ENCODE results near the gene MYH7.

Gene MYH7

GRCh38 chr14:23385642-23386265 is 49.7 kb downstream of the MYH7 start:
- DNase-seq = no peak

GRCh38 chr14:23385244-23385641 is 50.2 kb downstream of the MYH7 start:
- DNase-seq = no peak

DNA sequence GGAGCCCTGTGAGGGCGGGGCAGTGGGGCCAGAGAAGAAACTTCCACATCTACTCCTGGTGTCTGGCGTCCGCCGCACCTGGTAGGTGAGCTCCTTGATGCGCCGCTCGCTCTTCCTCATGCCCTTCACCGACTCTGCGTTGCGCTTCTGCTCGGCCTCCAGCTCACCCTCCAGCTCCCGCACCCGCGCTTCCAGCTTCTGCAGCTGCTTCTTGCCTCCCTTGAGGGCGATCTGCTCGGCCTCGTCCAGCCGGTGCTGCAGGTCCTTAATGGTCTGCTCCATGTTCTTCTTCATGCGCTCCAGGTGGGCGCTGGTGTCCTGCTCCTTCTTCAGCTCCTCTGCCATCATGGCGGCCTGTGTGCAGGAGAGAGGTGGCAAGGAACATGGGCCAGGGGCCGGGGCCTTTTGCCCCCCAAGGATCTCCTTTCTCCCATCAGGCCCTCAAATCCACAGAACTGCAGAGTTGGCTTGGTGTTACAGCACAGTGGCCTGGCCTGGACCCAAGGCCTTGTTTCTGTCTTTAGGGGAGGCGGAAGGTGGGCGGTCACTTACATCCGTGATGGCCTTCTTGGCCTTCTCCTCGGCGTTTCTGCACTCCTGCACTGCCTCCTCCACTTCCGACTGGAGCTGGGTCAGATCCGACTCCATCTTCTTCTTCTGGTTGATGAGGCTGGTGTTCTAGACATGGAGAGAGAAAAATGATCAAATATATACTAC is 50.9 kb downstream of the MYH7 start:
- DNase-seq = no peak

DNA sequence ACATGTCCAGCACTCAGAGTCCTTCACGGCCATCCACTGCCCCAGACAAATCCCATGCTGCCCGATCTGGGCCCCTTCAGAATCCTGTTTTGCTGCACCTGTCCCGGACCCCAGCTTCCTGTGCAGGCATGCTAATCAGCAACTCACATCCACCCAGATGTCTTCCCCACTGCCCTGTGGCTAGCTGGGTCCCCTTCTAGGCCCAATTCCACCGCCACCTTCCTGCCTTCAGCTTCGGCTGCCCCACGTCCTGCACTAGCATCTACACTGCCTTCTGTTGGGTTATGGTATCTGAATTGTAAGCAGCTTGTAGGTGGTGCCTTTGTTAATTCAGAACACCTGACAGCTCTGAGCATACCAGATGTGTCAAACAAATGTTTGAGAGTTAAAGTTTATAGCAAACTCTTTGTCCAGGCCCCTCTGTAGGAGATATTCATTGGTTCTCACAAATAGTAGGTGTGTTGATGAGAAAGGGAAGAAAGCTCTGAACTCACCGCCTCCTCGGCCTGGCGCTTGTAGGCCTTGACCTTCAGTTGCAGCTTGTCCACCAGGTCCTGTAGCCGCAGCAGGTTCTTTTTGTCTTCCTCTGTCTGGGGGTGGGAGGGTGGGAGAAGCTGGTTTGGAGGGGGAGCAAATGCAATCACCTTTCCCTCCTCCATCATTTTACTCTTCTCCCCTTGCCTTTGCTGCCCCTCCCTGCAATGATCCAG is 52.6 kb downstream of the MYH7 start:
- DNase-seq = no peak

DNA sequence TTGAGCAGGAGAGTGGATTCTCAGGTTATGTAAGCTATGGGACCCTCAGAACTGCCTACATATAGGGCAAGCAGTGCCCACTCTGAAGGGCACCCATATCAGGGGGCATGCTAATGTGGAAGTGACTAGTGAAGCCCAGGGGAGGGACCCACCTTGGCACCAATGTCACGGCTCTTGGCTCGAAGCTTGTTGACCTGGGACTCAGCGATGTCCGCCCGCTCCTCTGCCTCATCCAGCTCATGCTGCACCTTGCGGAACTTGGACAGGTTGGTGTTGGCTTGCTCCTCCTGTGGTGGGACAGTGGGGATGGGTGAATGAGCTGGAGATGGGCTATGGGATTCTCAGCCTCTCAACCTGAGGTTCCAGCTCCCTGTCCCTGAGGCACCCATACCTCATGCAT is 53.2 kb downstream of the MYH7 start:
- DNase-seq = no peak

DNA sequence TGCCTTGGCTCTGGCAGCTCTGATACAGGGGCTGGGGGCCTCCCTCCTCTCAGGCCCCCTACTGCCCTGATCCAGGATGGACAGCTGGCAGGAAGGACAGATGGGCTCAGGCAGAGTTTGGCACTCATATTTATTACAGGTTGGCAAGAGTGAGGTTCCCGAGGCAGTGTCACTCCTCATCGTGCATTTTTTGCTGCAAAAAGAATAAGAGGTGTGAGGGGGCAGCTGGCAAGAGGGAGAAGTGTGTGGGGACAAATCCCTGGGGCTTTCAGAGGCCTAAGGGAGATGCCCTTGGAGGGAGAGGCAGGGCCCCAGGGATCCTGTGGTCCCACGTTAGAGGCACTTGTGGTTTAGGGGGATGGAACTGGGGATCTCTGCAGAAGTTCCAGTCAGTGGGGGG is 53.6 kb downstream of the MYH7 start:
- DNase-seq = peak; percentile 57

- no peak for DNase-seq
Observed at GRCh38 chr14:23380976-23381375, 54.5 kb downstream of the MYH7 start.

GRCh38 chr14:23380197-23380914 is 55.1 kb downstream of the MYH7 start:
- DNase-seq = no peak

GRCh38 chr14:23379366-23380196 is 55.9 kb downstream of the MYH7 start:
- DNase-seq = peak; percentile 44

DNA sequence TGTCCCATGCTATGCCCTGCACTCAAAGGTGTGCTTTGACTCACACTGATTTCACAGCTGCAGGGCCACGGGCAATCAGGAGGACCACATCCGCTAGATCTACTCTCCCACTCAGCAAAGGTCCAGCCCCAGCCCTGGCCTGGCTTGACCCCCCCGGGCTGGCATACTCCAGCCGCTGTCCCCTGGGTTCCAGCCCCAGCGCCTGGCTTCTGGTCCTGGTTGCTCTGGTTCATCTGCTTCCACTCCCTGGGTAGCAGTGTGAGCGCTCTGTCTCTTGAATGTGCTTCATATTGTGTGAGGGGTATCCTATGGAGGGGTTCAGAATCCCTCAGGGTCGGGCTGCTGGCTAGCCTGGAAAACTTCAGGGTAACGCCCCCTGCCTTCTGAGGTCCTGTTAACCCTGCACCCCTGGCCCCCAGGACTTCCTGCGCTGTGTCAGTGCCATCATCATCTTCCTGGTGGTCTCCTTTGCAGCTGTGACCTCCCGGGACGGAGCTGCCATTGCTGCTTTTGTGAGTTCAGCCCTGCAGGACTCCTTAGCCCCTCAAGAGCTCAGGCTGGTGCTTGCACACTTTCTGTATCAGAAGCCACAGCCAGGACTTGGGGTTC is 56.7 kb downstream of the MYH7 start:
- DNase-seq = no peak

DNA sequence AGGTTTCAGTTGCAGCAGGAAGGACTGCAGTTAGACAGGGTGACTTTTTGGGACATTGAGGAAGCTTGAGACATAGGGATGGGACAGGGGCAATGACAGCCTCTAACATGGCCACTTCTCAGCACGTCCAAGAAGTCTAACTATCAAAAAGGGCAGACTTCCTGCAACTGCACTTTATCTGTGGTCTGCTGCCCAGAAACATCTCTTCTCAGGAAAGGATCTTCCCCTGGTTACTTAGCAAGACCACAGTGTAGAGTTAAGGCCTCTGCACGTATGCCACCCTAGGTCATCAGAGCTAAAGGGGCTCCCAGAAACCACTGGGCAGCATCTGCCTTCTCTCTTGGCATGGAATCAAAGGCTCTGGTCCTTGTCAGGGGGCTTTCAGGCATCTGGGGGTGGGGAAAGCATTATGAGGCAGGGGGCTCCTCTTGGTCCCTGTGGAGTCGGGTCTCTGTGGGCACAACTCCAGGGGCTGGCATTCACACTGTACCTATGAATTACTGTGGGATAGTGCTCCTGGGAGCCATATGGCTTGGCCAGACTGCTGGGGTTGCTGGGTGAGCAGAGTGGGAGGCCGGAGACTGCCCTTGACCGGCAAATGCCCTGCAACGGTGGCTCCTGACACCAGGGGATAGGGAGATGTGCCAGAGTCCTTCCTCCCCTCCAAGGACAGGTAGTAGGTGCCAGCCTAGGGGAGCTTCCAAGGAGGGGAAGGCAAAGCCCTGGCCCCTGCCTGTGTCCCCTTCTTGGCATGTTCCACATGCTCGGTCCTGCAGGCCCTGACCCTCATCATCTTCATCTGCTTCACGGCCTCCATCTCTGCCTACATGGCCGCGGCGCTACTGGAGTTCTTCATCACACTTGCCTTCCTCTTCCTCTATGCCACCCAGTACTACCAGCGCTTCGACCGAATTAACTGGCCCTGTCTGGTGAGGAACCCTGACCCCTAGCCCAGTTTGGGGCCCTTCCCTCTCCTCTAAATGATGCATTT is 57.6 kb downstream of the MYH7 start:
- DNase-seq = no peak

- DNase-seq = no peak
Observed at GRCh38 chr14:23377198-23377550, 58.3 kb downstream of the MYH7 start.

DNA sequence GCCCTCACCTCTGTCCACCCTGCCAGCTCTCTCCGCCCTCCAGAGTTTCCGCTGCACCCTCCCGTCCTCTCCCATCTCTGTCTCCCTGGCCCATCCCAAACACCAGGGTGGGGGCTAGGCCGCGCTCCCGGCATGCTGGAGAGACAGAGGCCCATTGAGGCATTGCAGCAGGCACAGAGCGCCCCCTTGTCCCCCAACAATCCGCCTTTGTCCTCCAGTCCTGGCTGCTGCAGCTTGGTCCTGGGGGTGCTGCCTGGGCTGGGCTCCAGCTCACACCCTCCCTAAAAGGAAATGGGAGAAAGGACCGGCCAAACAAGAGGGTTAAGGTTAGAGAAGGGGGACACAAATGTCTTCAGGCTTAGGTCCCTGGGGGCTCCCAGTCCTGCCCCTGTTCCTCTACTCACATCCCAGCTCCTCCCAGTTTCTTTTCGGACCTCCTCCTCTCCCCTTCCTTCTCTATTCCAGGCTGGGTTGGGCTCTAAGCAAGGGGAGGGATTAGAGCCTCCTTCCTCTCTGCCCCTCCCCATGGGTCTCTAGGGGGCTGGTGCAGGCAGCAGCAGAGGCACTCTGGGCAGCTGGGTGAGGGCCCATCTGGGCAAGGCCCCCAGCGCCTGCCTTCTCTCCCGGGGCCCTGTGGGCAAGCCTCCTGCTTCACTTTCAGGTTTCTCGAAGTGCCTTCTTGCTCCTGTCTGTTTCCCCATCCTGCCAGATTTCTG is 58.8 kb downstream of the MYH7 start, which contains the start of gene CMTM5:
CMTM5 (plus strand) TSS at position 565 of the 716 bp plus-strand sequence. CDS start 206 bp downstream, outside the sequence.
- no peak for DNase-seq

GRCh38 chr14:23375527-23376251 is 59.8 kb downstream of the MYH7 start:
- DNase-seq = no peak

DNA sequence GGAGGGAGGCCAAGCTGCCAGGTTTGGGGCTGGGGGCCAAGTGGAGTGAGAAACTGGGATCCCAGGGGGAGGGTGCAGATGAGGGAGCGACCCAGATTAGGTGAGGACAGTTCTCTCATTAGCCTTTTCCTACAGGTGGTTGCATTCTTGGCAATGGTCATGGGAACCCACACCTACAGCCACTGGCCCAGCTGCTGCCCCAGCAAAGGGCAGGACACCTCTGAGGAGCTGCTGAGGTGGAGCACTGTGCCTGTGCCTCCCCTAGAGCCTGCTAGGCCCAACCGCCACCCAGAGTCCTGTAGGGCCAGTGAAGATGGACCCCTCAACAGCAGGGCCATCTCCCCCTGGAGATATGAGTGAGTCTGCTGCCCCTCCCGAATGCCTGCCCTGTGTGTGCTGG is 62.4 kb downstream of the MYH7 start:
- no peak for DNase-seq

DNA sequence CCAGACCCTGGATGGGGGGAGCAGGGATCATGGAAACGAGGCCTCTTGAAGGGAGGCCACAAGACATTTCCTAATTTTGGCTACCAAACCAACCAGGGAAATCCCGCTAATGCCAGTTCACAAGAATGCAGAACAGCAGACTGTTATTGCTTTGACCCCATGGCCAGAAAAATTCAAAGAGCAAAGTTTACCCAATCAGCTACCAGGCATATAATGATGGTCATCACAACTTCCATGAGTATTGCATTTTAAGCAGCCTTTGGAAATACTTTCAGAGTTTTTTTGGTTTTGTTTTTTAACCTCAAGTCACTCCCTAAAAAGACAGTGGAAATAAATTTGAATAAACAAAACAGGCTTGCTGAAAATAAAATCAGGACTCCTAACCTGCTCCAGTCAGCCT is 63.0 kb downstream of the MYH7 start, which contains the start of gene IL25:
IL25 (plus strand) TSS at position 301 of the 400 bp plus-strand sequence.
- no peak for DNase-seq

- no peak for DNase-seq
Observed at GRCh38 chr14:23371865-23372264, 63.6 kb downstream of the MYH7 start.

GRCh38 chr14:23370221-23370620 is 65.2 kb downstream of the MYH7 start:
- DNase-seq = no peak

- DNase-seq = peak; percentile 26
Observed at GRCh38 chr14:23366426-23366921, 69.0 kb downstream of the MYH7 start.

Data from NCI-H1092 treated with DMSO at 0.1 percent for 48 hours (cell line).